IPS DF 6.9 (cell line): ENCODE measurements around the gene WARS2.
"Not testable (repeated sequence)": the region's sequence is repeated elsewhere in the genome, so short reads cannot be mapped to it uniquely, and the experiment has no call there.

Experiments used
- DNase-seq: peaks from one replicate; pipeline ENCODE4 v3.0.0-alpha.2; 2013; ENCODE audit warnings: low read depth, low spot score
- H3K27ac ChIP-seq: one replicate; pipeline ENCODE4 v1.5.1; 2013; ENCODE audit warnings: low read length, control low read depth
- H3K27me3 ChIP-seq: 2 replicates; pipeline ENCODE4 v1.6.1; 2013; ENCODE audit warnings: mild to moderate bottlenecking, low read length; ENCODE audit not compliant: control insufficient read depth, insufficient read depth
- H3K36me3 ChIP-seq: 2 replicates; pipeline ENCODE4 v1.6.1; 2013; ENCODE audit warnings: low read length; ENCODE audit not compliant: control insufficient read depth, insufficient read depth
- H3K4me1 ChIP-seq: 2 replicates; pipeline ENCODE4 v1.6.1; 2013; ENCODE audit warnings: low read length; ENCODE audit not compliant: control insufficient read depth, insufficient read depth
- H3K4me3 ChIP-seq: 2 replicates; pipeline ENCODE4 v1.5.1; 2013; ENCODE audit warnings: mild to moderate bottlenecking, low read length
- H3K9me3 ChIP-seq: 2 replicates; pipeline ENCODE4 v1.6.1; 2013; ENCODE audit warnings: low read length, inconsistent platforms; ENCODE audit not compliant: control insufficient read depth, insufficient read depth
- WGBS: extraction: QIAGEN DNeasy Blood & Tissue Kit; methylation state at CpG from one replicate; pipeline ENCODE4 v1.1.7; 2013; ENCODE audit warnings: mixed read lengths, missing lambda C conversion rate; ENCODE audit not compliant: insufficient read length, insufficient coverage; 5-methylcytosine and 5-hydroxymethylcytosine counted together

Gene WARS2

DNA sequence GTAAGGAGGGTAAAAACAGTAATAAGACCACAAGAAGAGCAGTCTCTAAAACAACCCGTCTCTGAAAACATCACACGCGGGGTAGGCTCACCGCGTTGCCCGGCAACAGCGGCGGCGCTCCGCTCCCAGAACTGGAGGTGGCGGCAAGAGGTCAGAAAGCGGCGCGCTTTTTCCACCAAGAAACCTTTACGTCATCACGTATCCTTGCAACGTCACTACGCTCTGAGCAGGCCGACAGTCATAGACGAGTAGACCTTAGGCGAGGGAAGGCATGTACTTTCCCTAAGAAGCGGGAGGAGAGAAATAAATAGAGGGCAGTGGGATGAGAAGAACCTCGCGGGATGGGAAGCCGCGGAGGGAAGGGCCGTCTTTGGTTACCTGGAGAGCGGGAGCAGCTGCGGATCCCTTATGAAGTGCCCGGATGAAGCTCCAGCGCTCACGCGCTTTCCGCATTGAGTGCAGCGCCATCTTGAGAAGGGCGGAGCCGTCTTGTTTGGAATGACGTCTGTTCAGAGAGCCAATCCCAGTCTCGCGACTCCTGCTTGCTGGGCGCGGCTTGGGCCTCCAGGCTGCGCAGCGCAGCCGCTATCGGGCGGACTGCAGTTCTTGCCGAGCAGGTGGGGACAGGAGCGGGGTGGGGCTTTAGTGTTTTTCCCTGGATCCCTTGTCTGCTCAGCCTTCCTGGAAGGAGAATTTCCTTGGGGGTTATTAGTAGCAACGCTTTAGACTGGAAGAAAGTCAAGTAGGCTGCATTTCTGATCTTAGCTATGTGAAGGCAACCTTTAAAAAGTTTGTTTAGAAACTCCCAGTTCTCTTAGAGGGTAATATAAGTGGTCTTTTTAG is at the start of gene WARS2:
Gene WARS2 (minus strand): TSS at position 477 of the 843 bp plus-strand sequence. CDS start 9 bp downstream, at position 468.
- peak; percentile 94 for DNase-seq
- no CpG with 5 or more reads among the region's 50 CpGs for WGBS
- Histone ChIP-seq H3K27me3 (no peaks in the 10 kb centered on the region), H3K9me3 (no peaks in the 10 kb centered on the region), H3K27ac (no peak within 1 kb of the TSS), H3K4me1 (no peaks in the 10 kb centered on the region; the same call in 1 of the 2 replicates), H3K4me3 (peak within 1 kb of the TSS; percentile 37; the same call in 1 of the 2 replicates), H3K36me3 (no peaks in the 10 kb centered on the region)

DNA sequence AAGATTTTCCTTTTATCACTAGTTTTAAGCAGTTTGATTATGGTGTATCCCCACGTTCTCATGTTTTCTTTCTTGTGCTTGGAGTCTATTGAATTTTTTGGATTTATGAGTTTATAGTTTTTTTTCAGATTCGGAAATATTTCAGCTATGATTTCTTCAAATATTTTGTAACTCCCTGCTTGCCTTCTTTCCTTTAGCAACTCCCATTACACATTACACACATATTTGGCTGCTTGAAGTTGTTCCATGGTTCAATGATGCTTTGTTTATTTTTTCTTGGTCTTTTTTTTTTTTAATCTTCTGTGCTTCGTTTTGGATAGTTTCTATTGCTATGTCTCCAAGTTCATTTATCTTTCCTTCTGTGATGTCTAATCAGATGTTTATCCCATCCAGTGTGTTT is 48.5 kb upstream of the WARS2 start:
- Histone ChIP-seq H3K27me3 (no peaks in the 10 kb centered on the region), H3K27ac (no peak overlapping the region), H3K36me3 (no peaks in the 10 kb centered on the region), H3K9me3 (no peaks in the 10 kb centered on the region), H3K4me1 (no peaks in the 10 kb centered on the region), H3K4me3 (no peak overlapping the region)
- WGBS = no CpG with 5 or more reads among the region's 3 CpGs
- no peak for DNase-seq

DNA sequence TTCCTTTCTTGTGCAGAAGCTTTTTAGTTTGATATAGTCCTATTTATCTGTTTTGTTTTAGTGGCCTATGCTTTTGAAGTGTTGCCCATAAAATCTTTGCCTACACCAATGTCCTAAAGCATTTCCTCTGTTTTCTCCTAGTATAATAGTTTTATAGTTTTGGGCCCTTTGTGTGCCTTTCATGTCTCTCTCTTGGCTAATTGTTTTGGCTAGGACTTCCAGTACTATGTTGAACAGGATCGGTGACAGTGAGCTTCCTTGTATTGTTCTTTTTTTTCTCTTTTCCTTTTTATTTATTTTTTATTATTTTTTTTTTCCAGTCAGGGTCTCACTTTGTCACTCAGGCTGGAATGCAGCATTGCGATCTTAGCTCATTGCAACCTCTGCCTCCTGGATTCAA is 47.0 kb upstream of the WARS2 start:
- Histone ChIP-seq H3K27me3 (no peaks in the 10 kb centered on the region), H3K36me3 (no peaks in the 10 kb centered on the region), H3K4me1 (no peaks in the 10 kb centered on the region), H3K4me3 (no peak overlapping the region), H3K27ac (no peak overlapping the region), H3K9me3 (no peaks in the 10 kb centered on the region)
- no CpG with 5 or more reads among the region's 2 CpGs for WGBS
- DNase-seq = no peak

DNA sequence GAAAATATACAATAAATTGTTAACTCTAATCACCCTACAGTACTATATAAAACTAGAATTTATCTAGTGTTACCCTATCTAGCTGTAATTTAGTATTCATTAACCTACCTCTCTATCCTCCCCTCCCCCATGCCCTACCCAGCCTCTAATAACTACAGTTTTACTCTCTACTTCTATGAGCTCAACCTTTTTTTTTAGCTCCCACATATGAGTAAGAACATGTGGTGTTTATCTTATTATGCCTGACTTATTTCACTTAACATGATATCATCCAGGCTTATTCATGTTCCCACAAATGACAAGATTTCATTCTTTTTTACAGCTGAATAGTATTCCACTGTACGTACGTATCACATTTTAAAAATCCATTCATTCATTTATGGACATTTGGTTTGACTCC is 46.0 kb upstream of the WARS2 start:
- no CpG with 5 or more reads among the region's 2 CpGs for WGBS
- no peaks in the 10 kb centered on the region for H3K9me3 ChIP-seq
- H3K27me3 ChIP-seq = no peaks in the 10 kb centered on the region
- no peaks in the 10 kb centered on the region for H3K36me3 ChIP-seq
- no peak for DNase-seq
- no peak overlapping the region for H3K4me3 ChIP-seq
- H3K27ac ChIP-seq = no peak overlapping the region
- H3K4me1 ChIP-seq = no peaks in the 10 kb centered on the region

DNA sequence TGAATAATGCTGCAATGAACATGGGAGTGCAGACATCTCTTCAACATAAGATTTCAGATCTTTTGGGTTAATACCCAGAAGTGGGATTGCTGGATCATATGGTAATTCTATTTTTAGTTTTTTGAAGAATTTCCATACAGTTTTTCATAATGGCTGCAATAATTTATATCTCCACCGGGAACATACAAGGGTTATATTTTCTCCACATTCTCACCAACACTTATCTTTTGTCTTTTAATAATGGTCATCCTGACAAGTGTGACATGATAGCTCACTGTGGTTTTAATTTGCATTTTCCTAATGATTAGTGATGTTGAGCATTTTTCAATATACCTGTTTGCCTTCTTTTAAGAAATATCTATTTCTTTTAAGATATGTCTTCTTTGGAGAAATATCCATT is 44.5 kb upstream of the WARS2 start:
- Histone ChIP-seq H3K9me3 (no peaks in the 10 kb centered on the region), H3K4me1 (no peaks in the 10 kb centered on the region), H3K27ac (no peak overlapping the region), H3K27me3 (no peaks in the 10 kb centered on the region), H3K36me3 (no peaks in the 10 kb centered on the region), H3K4me3 (no peak overlapping the region)
- no peak for DNase-seq
- WGBS = no CpG with 5 or more reads among the region's 1 CpG

DNA sequence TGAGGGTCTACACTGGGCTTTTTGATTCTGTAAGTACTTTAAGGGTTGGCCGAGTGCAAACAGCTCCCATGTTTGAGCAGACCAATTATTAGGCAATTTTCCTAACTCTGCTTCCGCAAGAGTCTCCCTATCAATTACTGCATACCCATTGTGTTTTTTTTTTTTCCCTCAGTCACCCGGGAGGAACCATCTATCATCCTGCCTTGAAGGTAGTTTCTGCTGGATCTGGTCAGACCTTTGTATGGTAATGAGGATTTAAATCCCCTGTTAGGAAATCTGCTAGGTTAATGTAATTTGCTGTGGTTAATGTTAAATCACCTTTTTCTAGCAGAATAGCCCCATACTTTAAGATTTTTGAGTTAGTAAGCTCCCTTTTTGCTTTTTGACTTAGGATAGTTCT is 40.8 kb upstream of the WARS2 start:
- WGBS = no CpG with 5 or more reads among the region's 3 CpGs
- DNase-seq = no peak
- Histone ChIP-seq H3K27ac (no peak overlapping the region), H3K36me3 (no peaks in the 10 kb centered on the region), H3K4me1 (no peaks in the 10 kb centered on the region), H3K9me3 (no peaks in the 10 kb centered on the region), H3K27me3 (no peaks in the 10 kb centered on the region), H3K4me3 (no peak overlapping the region)

DNA sequence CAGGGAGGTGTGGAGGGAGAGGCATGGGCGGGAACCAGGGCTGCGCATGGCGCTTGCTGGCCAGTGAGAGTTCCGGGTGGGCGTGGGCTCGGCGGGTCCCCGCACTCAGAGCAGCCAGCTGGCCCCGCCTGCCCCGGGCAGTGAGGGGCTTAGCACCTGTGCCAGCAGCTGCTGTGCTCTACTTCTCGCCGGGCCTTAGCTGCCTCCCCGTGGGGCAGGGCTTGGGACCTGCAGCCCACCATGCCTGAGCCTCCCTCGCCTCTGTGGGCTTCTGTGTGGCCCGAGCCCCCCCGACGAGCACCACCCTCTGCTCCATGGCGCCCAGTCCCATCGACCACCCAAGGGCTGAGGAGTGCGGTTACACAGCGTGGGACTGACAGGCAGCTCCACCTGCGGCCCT is 38.6 kb upstream of the WARS2 start:
- Histone ChIP-seq H3K36me3 (no peaks in the 10 kb centered on the region), H3K4me3 (no peak overlapping the region), H3K9me3 (no peaks in the 10 kb centered on the region), H3K27ac (no peak overlapping the region), H3K4me1 (no peaks in the 10 kb centered on the region), H3K27me3 (no peaks in the 10 kb centered on the region)
- no peak for DNase-seq
- no CpG with 5 or more reads among the region's 22 CpGs for WGBS

DNA sequence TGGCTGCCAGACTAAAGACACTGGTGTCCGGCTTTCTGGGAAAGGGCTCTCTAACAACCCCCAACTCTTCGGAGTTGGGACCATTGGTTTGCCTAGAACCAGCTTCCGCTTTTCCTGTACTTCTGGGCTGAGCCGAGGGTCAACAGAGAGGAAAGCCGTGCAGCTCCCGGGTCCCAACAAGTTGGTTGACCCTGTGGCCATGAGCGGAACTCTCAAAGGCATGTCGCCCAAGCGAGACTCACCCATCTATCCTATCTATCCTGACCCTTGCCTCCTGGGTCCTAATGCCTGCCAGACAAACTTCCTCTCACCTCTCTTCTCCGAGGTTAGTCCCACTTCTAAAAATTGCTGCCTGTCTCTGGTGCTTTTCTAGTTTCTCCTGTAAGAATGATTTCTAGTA is 32.5 kb upstream of the WARS2 start:
- not testable (repeated sequence) for H3K27ac ChIP-seq, H3K36me3 ChIP-seq, H3K27me3 ChIP-seq, H3K4me3 ChIP-seq, H3K9me3 ChIP-seq, H3K4me1 ChIP-seq, DNase-seq
- no CpG with 5 or more reads among the region's 10 CpGs for whole genome bisulfite sequencing

DNA sequence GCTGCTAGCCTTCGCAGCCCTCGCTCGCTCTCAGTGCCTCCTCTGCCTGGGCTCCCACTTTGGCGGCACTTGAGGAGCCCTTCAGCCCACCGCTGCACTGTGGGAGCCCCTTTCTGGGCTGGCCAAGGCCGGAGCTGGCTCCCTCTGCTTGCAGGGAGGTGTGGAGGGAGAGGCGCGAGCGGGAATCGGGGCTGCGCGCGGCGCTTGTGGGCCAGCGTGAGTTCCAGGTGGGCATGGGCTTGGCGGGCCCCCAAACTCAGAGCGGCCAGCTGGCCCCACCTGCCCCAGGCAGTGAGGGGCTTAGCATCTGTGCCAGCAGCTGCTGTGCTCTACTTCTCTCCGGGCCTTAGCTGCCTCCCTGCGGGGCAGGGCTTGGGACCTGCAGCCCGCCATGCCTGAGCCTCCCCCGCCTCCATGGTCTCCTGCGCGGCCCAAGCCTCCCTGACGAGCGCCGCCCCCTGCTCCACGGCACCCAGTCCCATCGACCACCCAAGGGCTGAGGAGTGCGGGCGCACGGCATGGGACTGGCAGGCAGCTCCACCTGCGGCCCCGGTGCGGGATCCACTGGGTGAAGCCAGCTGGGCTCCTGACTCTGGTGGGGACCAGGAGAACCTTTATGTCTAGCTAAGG is 31.0 kb upstream of the WARS2 start:
- H3K9me3 ChIP-seq, H3K4me1 ChIP-seq, DNase-seq, H3K36me3 ChIP-seq, H3K27me3 ChIP-seq, H3K4me3 ChIP-seq, H3K27ac ChIP-seq: not testable (repeated sequence)
- no CpG with 5 or more reads among the region's 34 CpGs for WGBS

DNA sequence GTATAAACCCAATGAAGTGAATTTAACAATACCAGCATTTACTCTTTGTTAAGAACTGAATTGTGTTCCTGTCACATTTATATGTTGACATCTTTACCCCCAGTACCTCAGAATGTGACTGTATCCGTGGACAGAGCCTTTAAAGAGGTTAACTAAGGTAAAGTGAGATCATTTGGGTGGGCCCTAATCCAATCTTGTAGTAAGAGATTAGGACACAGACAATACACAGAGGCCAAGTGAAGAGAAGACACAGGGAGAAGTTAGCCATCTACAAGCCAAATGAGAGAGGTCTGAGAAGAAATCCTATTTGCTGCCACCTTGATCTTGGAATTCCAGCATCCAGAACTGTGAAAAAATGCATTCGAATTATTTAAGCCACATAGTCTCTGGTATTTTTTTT is 22.9 kb upstream of the WARS2 start:
- WGBS = no CpG with 5 or more reads among the region's 2 CpGs
- Histone ChIP-seq H3K36me3 (no peaks in the 10 kb centered on the region), H3K9me3 (no peaks in the 10 kb centered on the region)

More for the DNA sequence above, 22.9 kb upstream of the WARS2 start:
- no peaks in the 10 kb centered on the region for H3K4me1 ChIP-seq
- no peak overlapping the region for H3K4me3 ChIP-seq
- no peak overlapping the region for H3K27ac ChIP-seq
- H3K27me3 ChIP-seq = no peaks in the 10 kb centered on the region
- DNase-seq = no peak
